Measurements from ENCODE around the gene TRHDE. TPM values are rescaled to one million over a fixed set of nuclear protein-coding genes. Genes with fewer than 3 reads are reported as not detected.

TRHDE gene
- total RNA-seq, 1 experiment from 2014 or later: 0.74 TPM

DNA sequence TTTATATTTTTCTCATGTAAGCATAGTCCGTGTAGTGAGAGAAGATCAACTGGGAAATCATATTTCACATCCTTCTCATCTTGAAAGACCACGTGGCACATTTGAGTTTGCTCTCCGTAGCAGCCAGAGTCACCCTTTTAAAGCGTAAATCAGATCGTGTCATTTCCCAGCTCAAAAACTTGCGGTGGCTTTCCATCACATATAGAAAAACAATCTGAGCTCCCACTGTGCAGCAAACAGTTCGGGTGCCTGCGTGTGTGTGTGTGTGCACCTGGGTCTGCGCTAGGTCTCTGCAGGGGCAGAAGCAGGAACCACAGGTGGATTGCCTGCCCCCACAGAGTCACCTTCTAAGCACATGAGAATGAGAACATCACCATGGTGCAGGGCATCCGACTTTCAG lies 338.2 kb downstream of the TRHDE start:
- H3K79me2 ChIP-seq (ENCODE audit: low read depth): no peaks in the 10 kb centered on the region
- no peaks in the 10 kb centered on the region for H3F3A ChIP-seq (ENCODE audit: insufficient read depth, low read depth)
- H3K9me3 ChIP-seq (ENCODE audit: insufficient read depth, low read depth): no peaks in the 10 kb centered on the region
- H3K9me2 ChIP-seq (ENCODE audit: insufficient read depth): no peaks in the 10 kb centered on the region
- DNase-seq: no peak
- H3K27me3 ChIP-seq (ENCODE audit: insufficient read depth, low read depth): no peaks in the 10 kb centered on the region
- TF ChIP-seq, protein P1, sequence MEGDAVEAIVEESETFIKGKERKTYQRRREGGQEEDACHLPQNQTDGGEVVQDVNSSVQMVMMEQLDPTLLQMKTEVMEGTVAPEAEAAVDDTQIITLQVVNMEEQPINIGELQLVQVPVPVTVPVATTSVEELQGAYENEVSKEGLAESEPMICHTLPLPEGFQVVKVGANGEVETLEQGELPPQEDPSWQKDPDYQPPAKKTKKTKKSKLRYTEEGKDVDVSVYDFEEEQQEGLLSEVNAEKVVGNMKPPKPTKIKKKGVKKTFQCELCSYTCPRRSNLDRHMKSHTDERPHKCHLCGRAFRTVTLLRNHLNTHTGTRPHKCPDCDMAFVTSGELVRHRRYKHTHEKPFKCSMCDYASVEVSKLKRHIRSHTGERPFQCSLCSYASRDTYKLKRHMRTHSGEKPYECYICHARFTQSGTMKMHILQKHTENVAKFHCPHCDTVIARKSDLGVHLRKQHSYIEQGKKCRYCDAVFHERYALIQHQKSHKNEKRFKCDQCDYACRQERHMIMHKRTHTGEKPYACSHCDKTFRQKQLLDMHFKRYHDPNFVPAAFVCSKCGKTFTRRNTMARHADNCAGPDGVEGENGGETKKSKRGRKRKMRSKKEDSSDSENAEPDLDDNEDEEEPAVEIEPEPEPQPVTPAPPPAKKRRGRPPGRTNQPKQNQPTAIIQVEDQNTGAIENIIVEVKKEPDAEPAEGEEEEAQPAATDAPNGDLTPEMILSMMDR (conservative IDR thresholded peaks at IDR 0.05): no peak
- no peak for TF ChIP-seq EZH2 (IDR thresholded peaks at IDR 0.05; ENCODE audit: low read depth)
- intact Hi-C loops (cut with micrococcal nuclease; ENCODE audit: unreplicated experiment): no loop called here
- H3K27ac ChIP-seq: no peak overlapping the region
- BruUV-seq (replicated peaks): no TSS peak
- H4K20me1 ChIP-seq (ENCODE audit: insufficient read depth): no peaks in the 10 kb centered on the region
- POLR2A ChIA-PET (ENCODE audit: unreplicated experiment): no interaction called here
- H3K4me2 ChIP-seq: no peak overlapping the region
- no peaks in the 10 kb centered on the region for H3K4me1 ChIP-seq (replicated peaks; ENCODE audit: insufficient read depth)
- H3K4me3 ChIP-seq: no peak overlapping the region
- no peak overlapping the region for H2AFZ ChIP-seq
- no peaks in the 10 kb centered on the region for H3K36me3 ChIP-seq (ENCODE audit: low read depth)
- CTCF ChIA-PET: no interaction called here

DNA sequence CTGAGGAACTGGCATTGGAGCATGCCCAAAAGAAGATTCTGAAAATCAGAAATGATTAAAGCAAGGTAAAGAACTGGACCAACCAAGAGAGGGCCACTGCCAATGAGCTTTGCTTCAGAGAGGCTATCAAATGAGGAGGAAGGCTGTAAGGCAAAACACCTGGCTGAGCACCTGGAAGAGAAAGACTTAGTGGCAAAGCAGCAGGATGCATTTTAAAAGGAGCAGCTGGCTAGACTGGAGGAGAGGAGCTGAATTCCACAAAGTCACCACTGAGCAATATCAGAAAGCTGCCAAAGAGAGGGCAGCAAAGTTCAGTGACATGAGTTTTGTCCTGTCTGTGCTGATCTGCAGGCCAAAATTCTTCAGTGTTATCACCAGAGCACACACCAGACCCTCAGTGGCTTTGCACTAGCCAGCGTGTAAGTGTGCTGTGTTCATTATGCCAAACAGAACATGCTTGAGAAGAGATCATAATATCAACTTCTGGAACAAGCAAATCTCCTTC lies 338.7 kb downstream of the TRHDE start:
- BruUV-seq (replicated peaks): no TSS peak
- Histone ChIP-seq H3K27ac (no peak overlapping the region), H2AFZ (no peak overlapping the region), H3K9me3 (ENCODE audit: insufficient read depth, low read depth) (no peaks in the 10 kb centered on the region), H3K4me2 (no peak overlapping the region), H3K36me3 (ENCODE audit: low read depth) (no peaks in the 10 kb centered on the region), H3K4me1 (replicated peaks; ENCODE audit: insufficient read depth) (no peaks in the 10 kb centered on the region), H3K4me3 (no peak overlapping the region), H3K9me2 (ENCODE audit: insufficient read depth) (no peaks in the 10 kb centered on the region), H3F3A (ENCODE audit: insufficient read depth, low read depth) (no peaks in the 10 kb centered on the region), H3K27me3 (ENCODE audit: insufficient read depth, low read depth) (no peaks in the 10 kb centered on the region), H4K20me1 (ENCODE audit: insufficient read depth) (no peaks in the 10 kb centered on the region), H3K79me2 (ENCODE audit: low read depth) (no peaks in the 10 kb centered on the region)
- ChIA-PET CTCF (no interaction called here), POLR2A (ENCODE audit: unreplicated experiment) (no interaction called here)
- intact Hi-C loops (cut with micrococcal nuclease; ENCODE audit: unreplicated experiment): no loop called here
- DNase-seq: no peak
- TF ChIP-seq EZH2 (IDR thresholded peaks at IDR 0.05; ENCODE audit: low read depth): no peak
- TF ChIP-seq, protein P1 (conservative IDR thresholded peaks at IDR 0.05): no peak

DNA sequence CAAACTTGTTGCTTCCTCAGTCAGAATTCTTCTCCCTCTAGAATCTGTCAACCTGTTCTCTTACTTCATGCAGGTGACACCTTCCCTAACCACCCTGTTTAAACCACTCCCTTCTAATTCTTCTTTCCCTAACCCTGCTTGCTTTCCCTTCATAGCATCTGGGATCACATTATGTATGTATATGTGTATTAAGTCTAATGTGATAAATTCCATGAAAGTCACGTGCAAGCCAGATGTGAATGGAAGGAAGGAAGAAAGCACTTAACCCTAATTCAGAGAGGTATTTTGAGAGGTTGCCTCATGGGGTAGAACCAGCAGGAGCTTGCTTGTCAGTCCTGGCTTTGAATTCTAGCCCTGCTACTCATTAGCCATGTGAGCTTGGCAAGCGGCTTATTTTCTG lies 340.0 kb downstream of the TRHDE start:
- DNase-seq: no peak
- H3K36me3 ChIP-seq (ENCODE audit: low read depth): no peaks in the 10 kb centered on the region
- BruUV-seq (replicated peaks): no TSS peak
- CTCF ChIA-PET: no interaction called here
- H3K4me1 ChIP-seq (replicated peaks; ENCODE audit: insufficient read depth): no peaks in the 10 kb centered on the region
- no peak overlapping the region for H3K27ac ChIP-seq
- H3F3A ChIP-seq (ENCODE audit: insufficient read depth, low read depth): no peaks in the 10 kb centered on the region
- no peaks in the 10 kb centered on the region for H3K9me3 ChIP-seq (ENCODE audit: insufficient read depth, low read depth)
- H3K27me3 ChIP-seq (ENCODE audit: insufficient read depth, low read depth): no peaks in the 10 kb centered on the region
- intact Hi-C loops (cut with micrococcal nuclease; ENCODE audit: unreplicated experiment): no loop called here
- no peak overlapping the region for H3K4me3 ChIP-seq
- no peaks in the 10 kb centered on the region for H4K20me1 ChIP-seq (ENCODE audit: insufficient read depth)
- H3K9me2 ChIP-seq (ENCODE audit: insufficient read depth): no peaks in the 10 kb centered on the region
- TF ChIP-seq, protein P1 (conservative IDR thresholded peaks at IDR 0.05): no peak
- no peak for TF ChIP-seq EZH2 (IDR thresholded peaks at IDR 0.05; ENCODE audit: low read depth)
- H3K79me2 ChIP-seq (ENCODE audit: low read depth): no peaks in the 10 kb centered on the region
- H2AFZ ChIP-seq: no peak overlapping the region
- POLR2A ChIA-PET (ENCODE audit: unreplicated experiment): no interaction called here
- no peak overlapping the region for H3K4me2 ChIP-seq

Measured in PC-9 (cell line).